ENCODE results near the gene DLGAP1.
A peak's percentile ranks its signal among the peaks of the same experiment; 100 is the strongest.

The DLGAP1 gene

DNA sequence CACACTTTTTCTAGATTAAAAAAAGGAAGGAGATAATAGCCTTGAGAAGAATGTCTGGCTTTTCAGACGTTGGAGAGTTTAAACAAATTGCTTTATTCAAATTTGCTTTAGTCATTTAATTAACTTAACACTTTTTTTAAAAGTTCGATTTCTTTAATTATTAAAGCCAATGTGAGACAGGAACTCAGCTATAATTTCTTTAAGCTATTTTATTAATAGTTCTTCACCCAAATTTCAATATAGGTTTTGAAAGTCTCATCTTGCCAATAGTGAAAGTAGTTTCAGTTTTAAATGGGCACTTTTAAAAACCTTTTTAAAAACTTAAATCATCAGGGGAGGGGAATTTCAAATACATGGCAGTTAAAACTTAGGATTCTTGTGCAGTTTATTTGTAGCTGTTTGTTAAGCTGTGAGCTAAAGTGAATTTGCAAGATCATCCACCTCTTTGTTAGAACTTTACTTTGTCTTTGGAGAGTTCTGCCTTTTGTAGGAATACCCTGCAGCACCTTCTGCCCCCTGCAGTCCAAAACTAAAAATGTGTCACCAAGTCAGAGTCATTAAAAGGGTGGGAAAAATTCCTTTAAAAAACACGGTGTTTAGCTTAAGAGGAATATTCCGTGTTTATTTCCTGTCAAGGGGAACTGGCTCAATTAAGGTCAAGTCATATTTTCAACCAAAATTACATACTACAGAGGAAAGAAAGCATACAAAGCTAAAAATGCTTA, 1000.6 kb downstream of the DLGAP1 start:
- peaks cover 57% of the 10 kb centered on the region for H3K4me1 Mint-ChIP-seq
- H3K27me3 Mint-ChIP-seq = peaks cover 9% of the 10 kb centered on the region
- H3K4me3 Mint-ChIP-seq = peak overlapping the region; percentile 88
- peak; percentile 54 for DNase-seq
- H3K27ac Mint-ChIP-seq = peak overlapping the region; percentile 98
- peaks cover 27% of the 10 kb centered on the region for H3K36me3 Mint-ChIP-seq
- CTCF ChIA-PET = interaction anchor here (0.8 to 7.5 kb wide), 29 partner anchors 8 to 211 kb away, joined by 3 to 69 read pairs (median 5); no protein-coding TSS in a partner anchor
- H3K9me3 Mint-ChIP-seq = no peaks in the 10 kb centered on the region

DNA sequence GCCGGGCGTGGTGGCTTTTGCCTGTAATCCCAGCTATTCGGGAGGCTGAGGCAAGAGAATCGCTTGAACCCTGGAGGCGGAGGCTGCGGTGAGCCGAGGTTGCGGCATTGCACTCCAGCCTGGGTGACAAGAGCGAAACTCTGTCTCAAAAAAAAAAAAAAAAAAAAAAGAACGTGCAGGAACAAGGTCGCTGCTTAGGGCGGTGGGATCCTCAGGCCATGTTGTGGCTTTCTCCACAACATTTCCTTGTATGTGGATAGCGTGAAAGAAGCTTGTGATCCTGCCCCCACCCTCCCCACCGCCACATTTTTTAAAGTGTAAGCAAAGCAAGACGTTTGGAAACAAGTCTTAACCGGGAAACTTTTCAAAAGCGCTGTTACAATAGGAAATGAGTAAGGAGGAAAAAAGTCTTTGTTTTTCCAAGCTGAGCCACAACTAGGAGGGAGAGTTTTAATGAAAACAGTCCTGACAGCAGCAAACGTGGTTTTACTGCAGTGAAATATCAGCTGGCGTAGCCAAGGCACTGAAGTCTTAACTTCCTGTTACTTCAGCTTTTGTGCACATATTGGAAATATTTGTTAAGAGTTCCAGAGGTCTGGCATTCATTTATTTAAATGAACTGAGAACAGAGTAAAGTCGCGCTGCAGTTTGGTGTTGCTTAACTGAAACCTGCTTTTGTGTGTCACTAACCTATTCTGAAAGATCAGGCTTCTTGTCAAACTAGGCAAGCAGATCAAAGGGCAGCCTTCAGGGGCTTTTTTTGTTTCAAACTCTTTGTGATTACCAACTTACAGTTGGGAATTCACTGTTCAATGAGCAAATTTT, 1001.4 kb downstream of the DLGAP1 start:
- H3K27me3 Mint-ChIP-seq = peaks cover 12% of the 10 kb centered on the region
- H3K4me1 Mint-ChIP-seq = peaks cover 49% of the 10 kb centered on the region
- CTCF ChIA-PET = interaction anchor here (0.6 to 7.5 kb wide), 28 partner anchors 9 to 212 kb away, joined by 3 to 69 read pairs (median 5); no protein-coding TSS in a partner anchor
- DNase-seq = peak; percentile 41
- peak overlapping the region; percentile 98 for H3K27ac Mint-ChIP-seq
- peaks cover 20% of the 10 kb centered on the region for H3K36me3 Mint-ChIP-seq
- H3K9me3 Mint-ChIP-seq = no peaks in the 10 kb centered on the region
- H3K4me3 Mint-ChIP-seq = peak overlapping the region; percentile 88

DNA sequence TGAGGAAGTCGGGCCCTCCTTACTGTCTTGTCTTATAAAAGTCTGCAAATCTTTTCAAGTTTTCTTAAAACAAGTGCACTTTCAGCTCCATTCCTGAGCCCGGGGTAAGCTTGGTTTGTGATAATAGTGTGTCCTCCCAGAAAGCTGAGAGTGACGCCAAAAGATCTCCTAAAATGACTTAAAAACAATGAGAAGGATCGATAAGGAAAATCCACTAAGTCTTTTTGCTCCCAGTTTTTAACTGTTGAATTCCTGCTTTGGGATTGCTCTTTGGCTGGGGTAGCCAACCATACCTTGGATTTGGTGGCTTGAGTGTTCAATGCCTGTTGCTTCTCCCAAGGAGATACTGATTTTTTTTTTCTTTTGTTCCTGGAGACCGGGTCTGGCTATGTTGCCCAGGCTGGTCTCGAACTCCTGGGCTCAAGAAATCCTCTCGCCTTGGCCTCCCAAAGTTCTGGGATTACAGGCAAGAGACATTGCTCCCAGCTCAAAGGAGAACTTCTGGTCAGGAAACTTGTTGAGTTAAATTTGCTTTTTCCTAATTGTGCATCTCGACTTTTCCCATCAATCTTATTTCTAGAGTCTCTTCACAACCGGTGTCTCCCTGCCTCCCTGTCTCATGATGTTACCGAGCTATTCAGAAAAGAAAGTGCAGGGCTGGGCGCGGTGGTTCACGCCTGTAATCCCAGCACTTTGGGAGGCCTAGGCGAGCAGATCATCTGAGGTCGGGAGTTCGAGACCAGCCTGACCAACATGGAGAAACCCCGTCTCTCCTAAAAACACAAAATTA, 1002.2 kb downstream of the DLGAP1 start:
- peaks cover 43% of the 10 kb centered on the region for H3K4me1 Mint-ChIP-seq
- H3K4me3 Mint-ChIP-seq = peak overlapping the region; percentile 88
- H3K36me3 Mint-ChIP-seq = peaks cover 17% of the 10 kb centered on the region
- peak overlapping the region; percentile 98 for H3K27ac Mint-ChIP-seq
- H3K9me3 Mint-ChIP-seq = no peaks in the 10 kb centered on the region
- CTCF ChIA-PET = interaction anchor here (0.6 to 7.5 kb wide), 11 partner anchors 11 to 212 kb away, joined by 3 to 69 read pairs (median 9); partner anchors contain the start of gene MYL12A
- H3K27me3 Mint-ChIP-seq = peaks cover 12% of the 10 kb centered on the region
- DNase-seq = no peak

DNA sequence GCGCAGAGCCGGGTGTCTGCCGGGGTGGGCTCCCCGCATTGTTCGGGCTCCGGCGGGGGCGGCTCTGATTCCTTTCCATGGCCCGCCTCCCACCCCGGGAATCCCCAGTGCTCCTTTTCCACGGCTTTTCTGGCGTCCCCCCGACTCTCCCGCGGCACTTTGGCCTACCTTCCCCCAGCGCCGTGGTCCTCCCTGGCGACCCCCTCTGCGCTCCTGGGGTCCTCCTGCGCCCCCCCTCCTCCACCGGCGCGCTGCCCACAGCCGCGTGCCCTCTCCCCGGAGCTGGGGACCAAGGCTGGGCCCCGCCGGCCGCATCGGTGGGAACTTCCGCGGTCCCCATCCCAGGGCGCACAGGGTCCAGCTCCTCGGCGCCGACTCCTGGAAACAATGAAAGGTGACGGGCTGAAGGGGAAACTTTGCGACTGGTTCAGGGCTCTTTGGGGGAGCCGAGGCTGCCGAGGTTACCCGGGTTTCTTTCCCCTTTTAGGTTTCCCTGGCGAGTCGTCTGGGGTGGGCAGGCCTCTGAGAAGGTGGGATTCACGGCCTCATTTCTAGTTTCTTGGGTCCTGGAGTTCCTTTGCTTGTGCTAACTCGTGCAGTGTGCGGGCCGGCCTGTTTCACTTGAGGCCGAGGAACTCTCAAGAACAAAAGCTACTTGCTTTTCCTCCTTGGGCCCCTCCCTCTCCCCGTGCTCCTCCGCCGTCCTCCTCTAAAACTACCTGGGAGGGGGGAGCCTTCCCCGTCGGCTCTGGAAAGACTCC, 1002.9 kb downstream of the DLGAP1 start:
- Mint-ChIP-seq H3K4me1 (peaks cover 44% of the 10 kb centered on the region), H3K27ac (peak overlapping the region; percentile 98), H3K4me3 (peak overlapping the region; percentile 88), H3K36me3 (peaks cover 10% of the 10 kb centered on the region), H3K27me3 (peaks cover 12% of the 10 kb centered on the region), H3K9me3 (no peaks in the 10 kb centered on the region)
- CTCF ChIA-PET = interaction anchor here (1.0 to 7.5 kb wide), 10 partner anchors 10 to 213 kb away, joined by 3 to 69 read pairs (median 6); partner anchors contain the start of gene MYL12A
- DNase-seq = peak; percentile 51

DNA sequence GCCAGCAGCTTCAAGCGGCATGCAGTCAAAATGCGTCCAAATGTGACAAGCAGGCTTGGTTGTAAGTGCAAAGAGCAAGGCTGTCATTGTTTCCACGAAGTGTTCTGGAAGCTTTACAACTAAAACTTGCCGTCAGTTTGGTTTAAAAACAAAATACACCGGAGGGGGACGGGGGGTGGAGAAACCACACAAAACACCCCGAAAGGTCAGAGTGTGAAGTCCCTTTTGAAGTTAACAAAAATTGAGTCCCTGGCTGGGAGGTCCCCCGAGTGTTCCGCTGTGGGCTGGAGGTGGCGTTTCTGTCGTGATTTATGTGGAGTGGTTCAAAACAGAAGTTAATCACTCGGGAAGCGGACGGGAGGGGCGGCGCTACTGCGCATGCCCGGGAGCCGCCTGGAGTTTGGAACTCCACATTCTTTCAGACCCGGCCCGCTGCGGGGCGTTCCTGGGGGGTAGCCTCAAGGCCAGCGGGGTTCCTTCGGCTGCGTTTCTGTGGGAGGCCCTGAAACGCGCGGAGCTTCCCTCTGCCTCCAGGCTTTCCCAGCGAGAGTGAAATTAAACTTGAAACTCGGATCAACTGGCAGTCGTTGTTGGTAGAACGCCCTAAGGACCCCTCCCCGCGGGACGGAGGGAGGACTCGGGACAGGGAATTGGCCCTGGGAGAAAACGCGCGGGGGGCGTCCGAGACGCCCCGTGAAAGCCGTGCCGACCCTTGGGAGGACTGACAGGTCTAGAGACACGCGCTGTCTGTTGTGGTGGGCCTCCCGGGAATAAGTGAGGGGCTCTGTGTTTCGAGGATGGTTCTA, 1003.7 kb downstream of the DLGAP1 start:
- peaks cover 51% of the 10 kb centered on the region for H3K4me1 Mint-ChIP-seq
- H3K27ac Mint-ChIP-seq = peak overlapping the region; percentile 98
- DNase-seq = peak; percentile 81
- no peaks in the 10 kb centered on the region for H3K9me3 Mint-ChIP-seq
- CTCF ChIA-PET = interaction anchor here (1.0 to 7.5 kb wide), 10 partner anchors 8 to 214 kb away, joined by 3 to 69 read pairs (median 6); partner anchors contain the start of gene MYL12A
- peak overlapping the region; percentile 88 for H3K4me3 Mint-ChIP-seq
- H3K36me3 Mint-ChIP-seq = peaks cover 4% of the 10 kb centered on the region
- peaks cover 12% of the 10 kb centered on the region for H3K27me3 Mint-ChIP-seq

DNA sequence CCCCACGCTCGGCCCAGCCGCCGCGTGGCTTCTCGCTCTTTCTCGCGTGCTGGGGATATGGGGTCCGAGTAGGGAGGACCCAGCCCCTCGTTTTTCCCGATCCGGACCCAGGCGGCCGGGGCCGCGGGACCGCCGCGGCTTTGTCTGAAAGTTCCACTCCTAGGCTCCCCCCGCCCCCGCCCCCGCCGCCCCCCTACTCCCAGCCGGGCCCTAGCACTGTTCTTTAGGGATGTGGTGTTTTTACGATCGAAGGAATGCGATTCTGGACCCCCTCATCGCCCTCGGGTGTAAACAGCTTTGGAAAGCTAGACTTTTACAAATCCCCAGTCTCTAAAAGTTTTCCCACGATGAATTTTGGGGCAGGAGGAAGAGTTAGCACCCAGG, 1004.3 kb downstream of the DLGAP1 start:
- CTCF ChIA-PET = interaction anchor here (0.5 to 7.5 kb wide), 8 partner anchors 9 to 215 kb away, joined by 3 to 69 read pairs (median 6); partner anchors contain the start of gene MYL12A
- H3K27ac Mint-ChIP-seq = peak overlapping the region; percentile 98
- peaks cover 12% of the 10 kb centered on the region for H3K27me3 Mint-ChIP-seq
- no peaks in the 10 kb centered on the region for H3K9me3 Mint-ChIP-seq
- peaks cover 2% of the 10 kb centered on the region for H3K36me3 Mint-ChIP-seq
- peaks cover 54% of the 10 kb centered on the region for H3K4me1 Mint-ChIP-seq
- H3K4me3 Mint-ChIP-seq = peak overlapping the region; percentile 88
- DNase-seq = no peak

DNA sequence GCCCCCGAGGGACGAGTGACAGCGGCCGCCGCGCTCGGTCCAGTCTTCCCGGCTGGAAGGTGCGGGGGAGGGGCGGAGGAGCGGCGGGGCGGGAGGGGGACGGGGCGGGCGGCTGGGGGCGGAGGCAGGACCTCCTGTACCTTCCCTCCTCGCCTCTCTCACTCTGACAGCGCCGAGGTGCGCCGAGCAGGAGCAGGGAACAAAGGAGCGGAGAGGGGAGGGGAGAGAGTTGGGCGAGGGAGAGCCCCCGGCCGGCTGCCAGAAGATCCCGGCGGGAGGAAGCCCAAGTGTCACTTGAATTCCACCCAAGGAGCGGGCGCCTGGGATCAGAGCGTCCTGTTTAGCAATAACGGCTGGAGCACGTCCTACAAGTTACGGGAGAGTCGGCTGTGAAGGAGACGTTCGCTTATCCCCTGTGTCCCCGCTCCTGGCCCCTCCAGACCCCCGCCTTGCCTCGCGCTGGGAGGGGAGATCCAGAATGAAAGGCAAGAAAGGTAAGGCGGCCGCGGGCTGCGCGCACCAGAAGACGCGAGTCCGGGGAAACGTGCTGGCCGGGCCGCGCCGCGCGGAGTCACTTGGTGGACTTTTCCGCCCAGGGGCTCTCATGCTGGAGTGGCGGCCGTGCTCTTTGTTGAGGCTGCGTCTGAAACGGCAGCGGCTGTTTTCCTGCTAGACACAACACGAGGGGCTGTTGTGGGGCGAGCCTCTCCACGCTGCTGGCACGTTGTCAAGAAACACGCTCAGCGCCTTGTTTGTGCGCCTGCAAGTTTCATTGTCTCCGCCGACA, 1004.9 kb downstream of the DLGAP1 start, which contains the start of gene TGIF1:
Gene TGIF1, plus strand, starts transcription at position 161 of the 787 bp plus-strand sequence. Its CDS starts 318 bp downstream, at position 479.
- Mint-ChIP-seq H3K27ac (peak within 1 kb of the TSS; percentile 100), H3K27me3 (peaks cover 12% of the 10 kb centered on the region), H3K4me1 (peaks cover 53% of the 10 kb centered on the region), H3K36me3 (peaks cover 2% of the 10 kb centered on the region), H3K9me3 (no peaks in the 10 kb centered on the region), H3K4me3 (peak within 1 kb of the TSS; percentile 94)
- peak; percentile 75 for DNase-seq
- CTCF ChIA-PET = interaction anchor here (0.5 to 7.5 kb wide), 6 partner anchors 9 to 215 kb away, joined by 3 to 69 read pairs (median 24); partner anchors contain the start of gene MYL12A

DNA sequence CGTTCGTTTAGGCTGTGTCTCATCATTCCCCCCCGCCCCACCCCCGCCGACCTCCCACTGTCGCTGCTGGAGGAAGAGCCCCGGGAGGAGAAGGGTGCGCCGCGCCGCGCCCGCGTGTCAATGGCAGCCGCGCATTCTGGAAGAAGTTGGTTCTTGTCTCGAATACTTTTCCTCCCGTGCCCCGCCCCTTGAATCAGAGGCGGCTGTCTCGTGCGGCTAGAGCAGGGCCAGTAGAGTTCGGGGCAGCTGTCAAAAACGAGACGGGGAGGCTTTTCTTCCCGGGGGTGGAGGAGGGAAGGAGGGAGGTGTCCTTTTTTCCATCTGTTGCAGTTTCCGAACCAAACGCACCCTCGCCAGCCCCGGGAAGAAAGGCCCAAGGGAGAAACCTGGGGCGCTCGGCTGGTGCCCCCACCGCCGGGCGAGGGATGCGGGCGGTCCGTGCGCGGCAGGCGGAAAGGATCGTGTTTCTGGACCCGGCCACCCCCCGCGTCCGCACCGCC, 1005.5 kb downstream of the DLGAP1 start:
- CTCF ChIA-PET = interaction anchor here (3.2 kb wide), 1 partner anchor 8 kb away, joined by 17 read pairs; no protein-coding TSS in a partner anchor
- peak overlapping the region; percentile 94 for H3K4me3 Mint-ChIP-seq

DNA sequence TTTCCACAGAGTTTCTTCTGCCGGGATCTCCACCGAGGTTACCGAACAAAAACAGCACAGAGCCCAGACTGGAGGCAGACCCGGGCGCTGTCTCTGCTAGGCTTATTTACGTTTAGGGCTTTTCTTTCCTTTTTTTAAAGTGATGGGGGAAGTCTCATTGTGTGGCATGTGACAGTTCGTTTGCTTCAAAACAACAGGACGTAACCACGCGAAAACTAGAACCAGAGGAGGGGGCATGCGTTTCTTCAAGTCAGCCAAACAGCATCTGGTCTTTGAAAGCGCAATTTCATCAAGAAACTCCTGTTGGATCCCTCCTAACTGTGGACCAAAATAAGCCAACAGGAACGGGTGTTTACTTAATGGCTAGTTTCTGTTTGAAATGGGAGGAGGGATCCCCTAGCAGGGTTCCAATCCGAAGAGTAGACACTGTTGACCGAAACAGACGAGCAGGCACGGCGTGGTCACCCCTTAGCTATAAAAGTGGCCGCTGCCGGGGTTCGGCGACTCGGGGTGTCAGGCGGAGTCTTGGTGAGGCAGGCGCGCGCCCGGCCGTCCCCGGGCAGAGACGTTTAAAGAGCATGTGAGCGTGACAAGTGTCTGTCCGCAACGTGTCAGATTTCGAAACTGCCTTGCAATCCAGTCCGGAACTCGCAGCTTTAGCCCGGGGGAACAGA, 1006.1 kb downstream of the DLGAP1 start:
- CTCF ChIA-PET = interaction anchor here (3.2 to 4.1 kb wide), 2 partner anchors 9 to 136 kb away, joined by 17 to 22 read pairs; no protein-coding TSS in a partner anchor
- peak overlapping the region; percentile 100 for H3K27ac Mint-ChIP-seq
- peaks cover 44% of the 10 kb centered on the region for H3K4me1 Mint-ChIP-seq
- no peaks in the 10 kb centered on the region for H3K9me3 Mint-ChIP-seq
- H3K27me3 Mint-ChIP-seq = peaks cover 12% of the 10 kb centered on the region
- peak overlapping the region; percentile 94 for H3K4me3 Mint-ChIP-seq
- DNase-seq = peak; percentile 87
- H3K36me3 Mint-ChIP-seq = peaks cover 2% of the 10 kb centered on the region

More for the DNA sequence above, 1005.5 kb downstream of the DLGAP1 start:
- DNase-seq = no peak
- H3K36me3 Mint-ChIP-seq = peaks cover 2% of the 10 kb centered on the region
- no peaks in the 10 kb centered on the region for H3K9me3 Mint-ChIP-seq
- peaks cover 46% of the 10 kb centered on the region for H3K4me1 Mint-ChIP-seq
- peak overlapping the region; percentile 100 for H3K27ac Mint-ChIP-seq
- peaks cover 12% of the 10 kb centered on the region for H3K27me3 Mint-ChIP-seq

DNA sequence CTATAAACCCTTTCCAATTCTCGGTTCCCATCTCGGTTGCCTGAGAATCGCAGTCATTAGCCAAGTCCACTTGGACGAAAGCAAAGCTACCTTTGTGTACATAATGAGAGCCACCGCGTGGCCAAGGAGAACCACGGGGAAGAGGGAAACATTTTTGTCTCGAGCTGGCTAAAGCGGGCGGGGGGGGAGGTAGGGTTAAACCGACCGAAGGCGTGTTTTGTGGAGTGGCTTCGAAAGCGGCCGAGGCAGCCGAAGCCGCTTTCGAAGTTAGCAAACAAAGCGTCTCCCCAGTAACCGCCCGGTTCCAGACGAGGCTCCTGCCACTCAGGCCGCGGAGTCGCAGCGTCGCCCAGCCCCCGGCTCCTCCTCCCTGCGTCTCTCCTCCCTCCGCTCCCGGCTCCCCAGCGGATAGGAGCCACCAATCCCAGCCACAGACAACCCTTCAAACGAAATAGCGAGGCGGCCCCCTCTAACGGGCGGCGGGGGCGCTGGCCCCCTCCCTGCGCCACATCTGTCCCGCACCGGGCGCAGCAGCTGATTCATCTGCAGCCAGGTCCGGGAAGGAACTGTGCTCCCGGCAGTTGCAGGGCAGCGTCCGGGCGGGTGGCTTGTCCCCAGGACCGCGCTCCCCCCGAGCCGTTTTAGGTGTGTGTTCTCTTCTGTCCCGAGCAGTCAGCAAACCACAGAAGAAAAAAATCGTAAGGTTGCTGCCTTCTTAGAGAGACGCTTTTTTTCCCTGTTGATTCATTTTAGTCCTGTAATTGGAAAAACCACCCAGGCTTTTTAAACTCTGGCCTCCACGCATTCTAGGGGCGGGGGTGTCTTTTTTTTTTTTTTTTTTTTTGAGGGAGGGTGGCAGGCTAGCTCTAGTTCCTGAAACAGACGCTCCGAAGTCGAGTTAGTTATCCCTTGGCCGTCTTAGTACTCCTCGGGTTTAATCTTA, 1006.9 kb downstream of the DLGAP1 start:
- DNase-seq = peak; percentile 92
- Mint-ChIP-seq H3K4me3 (peak overlapping the region; percentile 94), H3K27ac (peak overlapping the region; percentile 100), H3K9me3 (no peaks in the 10 kb centered on the region), H3K36me3 (peaks cover 2% of the 10 kb centered on the region), H3K4me1 (peaks cover 37% of the 10 kb centered on the region), H3K27me3 (peaks cover 14% of the 10 kb centered on the region)
- CTCF ChIA-PET = interaction anchor here (0.6 to 4.1 kb wide), 7 partner anchors 9 to 218 kb away, joined by 3 to 22 read pairs (median 10); no protein-coding TSS in a partner anchor
